ENCODE results near the gene NLRP7. TPM values are rescaled to one million over a fixed set of nuclear protein-coding genes. Genes with fewer than 3 reads are reported as not detected.
"Not testable (repeated sequence)": the region's sequence is repeated elsewhere in the genome, so short reads cannot be mapped to it uniquely, and the experiment has no call there.

The NLRP7 gene
- total RNA-seq, 2 donors from 2014 or later: not detected

DNA sequence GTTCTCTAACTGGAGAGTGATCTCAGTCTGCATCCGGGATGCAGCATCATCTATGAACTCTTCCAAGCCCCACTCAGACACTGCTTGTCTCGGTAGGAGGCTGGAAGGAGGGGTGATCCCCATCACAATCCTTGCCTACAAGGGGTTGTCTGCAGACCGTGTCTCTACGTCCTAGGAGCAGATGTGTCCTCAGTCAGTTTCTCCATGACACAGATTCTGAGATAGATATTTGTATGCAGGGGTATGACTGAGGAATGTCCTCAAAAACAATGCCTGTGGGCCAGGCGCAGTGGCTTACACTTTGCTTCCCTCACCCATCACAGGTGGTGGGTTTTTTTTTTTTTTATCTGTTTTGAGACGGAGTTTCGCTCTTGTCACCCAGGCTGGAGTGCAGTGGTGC lies 40.5 kb downstream of the NLRP7 start:
- Histone ChIP-seq H3K4me3 (no peak overlapping the region), H3K9me3 (no peaks in the 10 kb centered on the region), H3K27me3 (replicated peaks; ENCODE audit: insufficient read depth) (no peaks in the 10 kb centered on the region), H3K27ac (no peak overlapping the region), H3K4me1 (ENCODE audit: control insufficient read depth in 1 of 2, low read depth in 2 of 2) (no peaks in the 10 kb centered on the region), H3K36me3 (no peaks in the 10 kb centered on the region)
- TF ChIP-seq, protein P1, sequence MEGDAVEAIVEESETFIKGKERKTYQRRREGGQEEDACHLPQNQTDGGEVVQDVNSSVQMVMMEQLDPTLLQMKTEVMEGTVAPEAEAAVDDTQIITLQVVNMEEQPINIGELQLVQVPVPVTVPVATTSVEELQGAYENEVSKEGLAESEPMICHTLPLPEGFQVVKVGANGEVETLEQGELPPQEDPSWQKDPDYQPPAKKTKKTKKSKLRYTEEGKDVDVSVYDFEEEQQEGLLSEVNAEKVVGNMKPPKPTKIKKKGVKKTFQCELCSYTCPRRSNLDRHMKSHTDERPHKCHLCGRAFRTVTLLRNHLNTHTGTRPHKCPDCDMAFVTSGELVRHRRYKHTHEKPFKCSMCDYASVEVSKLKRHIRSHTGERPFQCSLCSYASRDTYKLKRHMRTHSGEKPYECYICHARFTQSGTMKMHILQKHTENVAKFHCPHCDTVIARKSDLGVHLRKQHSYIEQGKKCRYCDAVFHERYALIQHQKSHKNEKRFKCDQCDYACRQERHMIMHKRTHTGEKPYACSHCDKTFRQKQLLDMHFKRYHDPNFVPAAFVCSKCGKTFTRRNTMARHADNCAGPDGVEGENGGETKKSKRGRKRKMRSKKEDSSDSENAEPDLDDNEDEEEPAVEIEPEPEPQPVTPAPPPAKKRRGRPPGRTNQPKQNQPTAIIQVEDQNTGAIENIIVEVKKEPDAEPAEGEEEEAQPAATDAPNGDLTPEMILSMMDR (IDR thresholded peaks at IDR 0.05): no peak
- ATAC-seq (ENCODE audit: insufficient number of reproducible peaks, low FRiP score, low read depth): no peak
- no peak for DNase-seq (ENCODE audit: low spot score)

GRCh38 chr19:54905803-54906511 lies 41.4 kb downstream of the NLRP7 start, which contains the start of gene NCR1:
Gene NCR1 (plus strand): TSS chr19:54906148. CDS start chr19:54906188, 40 bp downstream.
- Histone ChIP-seq H3K4me3 (no peak within 1 kb of the TSS), H3K36me3 (no peaks in the 10 kb centered on the region), H3K27ac (no peak within 1 kb of the TSS), H3K4me1 (ENCODE audit: control insufficient read depth in 1 of 2, low read depth in 2 of 2) (no peaks in the 10 kb centered on the region), H3K9me3 (no peaks in the 10 kb centered on the region), H3K27me3 (replicated peaks; ENCODE audit: insufficient read depth) (no peaks in the 10 kb centered on the region)
- ATAC-seq (ENCODE audit: insufficient number of reproducible peaks, low FRiP score, low read depth): no peak
- no peak for DNase-seq (ENCODE audit: low spot score)
- TF ChIP-seq, protein P1 (IDR thresholded peaks at IDR 0.05): no peak

- Histone ChIP-seq H3K4me1 (ENCODE audit: control insufficient read depth in 1 of 2, low read depth in 2 of 2) (no peaks in the 10 kb centered on the region), H3K27ac (no peak overlapping the region), H3K27me3 (replicated peaks; ENCODE audit: insufficient read depth) (no peaks in the 10 kb centered on the region), H3K36me3 (no peaks in the 10 kb centered on the region), H3K9me3 (no peaks in the 10 kb centered on the region), H3K4me3 (no peak overlapping the region)
- no peak for ATAC-seq (ENCODE audit: insufficient number of reproducible peaks, low FRiP score, low read depth)
- TF ChIP-seq, protein P1 (IDR thresholded peaks at IDR 0.05): no peak
- no peak for DNase-seq (ENCODE audit: low spot score)
Observed at GRCh38 chr19:54905421-54905802, 41.9 kb downstream of the NLRP7 start.

DNA sequence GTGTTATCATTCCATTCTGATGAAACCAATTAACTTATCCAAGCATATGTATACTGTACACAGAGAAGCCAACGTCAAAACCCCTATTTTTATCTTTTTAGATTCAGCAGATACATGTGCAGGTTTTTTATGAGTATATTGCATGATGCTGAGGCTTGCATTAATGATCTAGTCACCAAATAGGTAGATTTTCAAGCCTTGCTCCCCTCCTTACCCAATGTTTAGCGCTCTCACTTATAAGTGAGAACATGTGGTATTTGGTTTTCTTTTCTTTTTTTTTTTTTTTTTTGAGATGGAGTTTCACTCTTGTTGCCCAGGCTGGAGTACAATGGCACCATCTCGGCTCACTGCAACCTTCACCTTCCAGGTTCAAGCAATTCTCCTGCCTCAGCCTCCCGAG lies 43.1 kb downstream of the NLRP7 start:
- H3K4me1 ChIP-seq (ENCODE audit: control insufficient read depth in 1 of 2, low read depth in 2 of 2); DNase-seq (ENCODE audit: low spot score); ATAC-seq (ENCODE audit: insufficient number of reproducible peaks, low FRiP score, low read depth); H3K27me3 ChIP-seq (replicated peaks; ENCODE audit: insufficient read depth); H3K9me3 ChIP-seq; H3K27ac ChIP-seq; H3K36me3 ChIP-seq; H3K4me3 ChIP-seq: not testable (repeated sequence)

DNA sequence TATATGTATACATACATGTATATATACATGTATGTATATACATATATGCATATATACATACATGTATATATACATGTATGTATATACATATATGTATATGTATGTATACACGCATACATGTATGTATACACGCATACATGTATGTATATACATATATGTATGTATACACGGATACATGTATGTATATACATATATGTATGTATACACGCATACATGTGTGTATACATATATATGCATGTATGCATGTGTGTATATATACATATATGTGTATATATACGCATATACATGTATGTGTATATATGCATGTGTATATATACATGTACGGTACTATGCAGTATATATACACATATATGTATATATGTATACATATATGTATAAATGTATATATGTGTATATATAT lies 44.0 kb downstream of the NLRP7 start:
- H3K36me3 ChIP-seq: no peaks in the 10 kb centered on the region
- H3K4me3 ChIP-seq: no peak overlapping the region
- DNase-seq (ENCODE audit: low spot score) (no peak), ATAC-seq (ENCODE audit: insufficient number of reproducible peaks, low FRiP score, low read depth) (no peak)
- H3K27me3 ChIP-seq (replicated peaks; ENCODE audit: insufficient read depth): no peaks in the 10 kb centered on the region
- no peaks in the 10 kb centered on the region for H3K9me3 ChIP-seq
- H3K4me1 ChIP-seq (ENCODE audit: control insufficient read depth in 1 of 2, low read depth in 2 of 2): no peaks in the 10 kb centered on the region
- TF ChIP-seq, protein P1 (IDR thresholded peaks at IDR 0.05): no peak
- no peak overlapping the region for H3K27ac ChIP-seq

- no peaks in the 10 kb centered on the region for H3K9me3 ChIP-seq
- H3K36me3 ChIP-seq: no peaks in the 10 kb centered on the region
- TF ChIP-seq, protein P1 (IDR thresholded peaks at IDR 0.05): no peak
- H3K4me1 ChIP-seq (ENCODE audit: control insufficient read depth in 1 of 2, low read depth in 2 of 2): no peaks in the 10 kb centered on the region
- H3K27me3 ChIP-seq (replicated peaks; ENCODE audit: insufficient read depth): no peaks in the 10 kb centered on the region
- no peak overlapping the region for H3K27ac ChIP-seq
- ATAC-seq (ENCODE audit: insufficient number of reproducible peaks, low FRiP score, low read depth) (no peak), DNase-seq (ENCODE audit: low spot score) (no peak)
- H3K4me3 ChIP-seq: no peak overlapping the region
Observed at GRCh38 chr19:54902061-54902460, 45.3 kb downstream of the NLRP7 start.

DNA sequence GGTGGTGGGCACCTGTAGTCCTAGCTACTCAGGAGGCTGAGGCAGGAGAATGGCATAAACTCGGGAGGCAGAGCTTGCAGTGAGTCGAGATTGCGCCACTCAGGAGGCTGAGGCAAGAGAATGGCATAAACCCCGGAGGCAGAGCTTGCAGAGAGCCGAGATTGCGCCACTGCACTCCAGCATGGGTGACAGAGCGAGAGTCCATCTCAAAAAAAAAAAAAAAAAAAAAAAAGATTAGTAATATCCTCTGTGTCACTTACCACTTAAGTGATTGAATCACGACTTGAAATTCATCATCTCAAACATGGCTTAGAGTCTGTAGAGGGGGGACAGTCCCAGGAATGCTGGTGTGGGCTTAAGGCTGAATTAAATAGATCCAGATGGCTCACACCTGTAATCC lies 46.2 kb downstream of the NLRP7 start:
- not testable (repeated sequence) for ATAC-seq (ENCODE audit: insufficient number of reproducible peaks, low FRiP score, low read depth); H3K4me1 ChIP-seq (ENCODE audit: control insufficient read depth in 1 of 2, low read depth in 2 of 2); H3K4me3 ChIP-seq; H3K27ac ChIP-seq; DNase-seq (ENCODE audit: low spot score); H3K36me3 ChIP-seq; H3K9me3 ChIP-seq; H3K27me3 ChIP-seq (replicated peaks; ENCODE audit: insufficient read depth)

- not testable (repeated sequence) for H3K9me3 ChIP-seq; ATAC-seq (ENCODE audit: insufficient number of reproducible peaks, low FRiP score, low read depth); H3K27ac ChIP-seq; H3K4me1 ChIP-seq (ENCODE audit: control insufficient read depth in 1 of 2, low read depth in 2 of 2); H3K27me3 ChIP-seq (replicated peaks; ENCODE audit: insufficient read depth); DNase-seq (ENCODE audit: low spot score); H3K4me3 ChIP-seq; H3K36me3 ChIP-seq
Observed at GRCh38 chr19:54899646-54900045, 47.7 kb downstream of the NLRP7 start.
